Stimulated activated CD8-positive, alpha-beta memory T cell treated with anti-CD3 and anti-CD28 coated beads, Interleukin-15, amount 100 ng/mL, for 24 hours (primary cell): ENCODE results near the gene RAB3IL1.

Experiments used
- DNase-seq: peaks from one replicate; pipeline ENCODE4 v3.0.0-alpha.2; 2020; ENCODE audit warnings: low read depth

RAB3IL1 gene

GRCh38 chr11:61918938-61919704, 1.8 kb upstream of the RAB3IL1 start:
- no peak for DNase-seq

DNA sequence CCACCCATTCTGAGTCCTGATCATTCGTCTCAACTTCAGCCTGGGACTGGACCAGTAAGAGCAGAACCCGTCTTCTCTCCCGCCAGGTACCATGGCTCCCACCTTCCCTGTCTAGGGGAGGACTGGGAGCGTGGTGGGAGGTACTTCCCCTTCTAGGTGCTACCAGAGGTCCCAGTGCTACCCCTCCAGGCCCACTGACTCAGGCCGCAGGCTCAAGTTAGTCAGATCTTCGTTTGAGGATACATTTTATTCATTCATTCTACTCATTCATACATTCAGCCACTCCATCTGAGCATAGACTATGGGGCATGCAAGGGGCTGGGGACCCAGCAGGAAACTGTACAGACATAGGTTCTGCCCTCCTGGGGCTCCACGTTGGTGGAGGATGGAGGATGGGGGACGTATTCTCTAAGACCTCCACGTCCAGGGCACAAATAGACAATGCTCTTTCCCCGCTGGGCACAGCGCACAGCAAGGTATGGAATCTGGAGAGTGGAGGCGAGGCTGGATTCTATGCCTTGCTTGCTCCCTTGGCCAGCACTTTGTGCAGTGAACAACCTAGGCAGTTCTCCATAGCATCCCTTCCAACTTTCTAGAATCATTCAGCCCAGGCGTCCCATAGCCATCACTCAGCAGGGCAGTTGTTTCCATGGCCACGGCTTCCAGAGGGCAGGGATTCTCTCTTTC, 1.0 kb upstream of the RAB3IL1 start:
- no peak for DNase-seq

DNA sequence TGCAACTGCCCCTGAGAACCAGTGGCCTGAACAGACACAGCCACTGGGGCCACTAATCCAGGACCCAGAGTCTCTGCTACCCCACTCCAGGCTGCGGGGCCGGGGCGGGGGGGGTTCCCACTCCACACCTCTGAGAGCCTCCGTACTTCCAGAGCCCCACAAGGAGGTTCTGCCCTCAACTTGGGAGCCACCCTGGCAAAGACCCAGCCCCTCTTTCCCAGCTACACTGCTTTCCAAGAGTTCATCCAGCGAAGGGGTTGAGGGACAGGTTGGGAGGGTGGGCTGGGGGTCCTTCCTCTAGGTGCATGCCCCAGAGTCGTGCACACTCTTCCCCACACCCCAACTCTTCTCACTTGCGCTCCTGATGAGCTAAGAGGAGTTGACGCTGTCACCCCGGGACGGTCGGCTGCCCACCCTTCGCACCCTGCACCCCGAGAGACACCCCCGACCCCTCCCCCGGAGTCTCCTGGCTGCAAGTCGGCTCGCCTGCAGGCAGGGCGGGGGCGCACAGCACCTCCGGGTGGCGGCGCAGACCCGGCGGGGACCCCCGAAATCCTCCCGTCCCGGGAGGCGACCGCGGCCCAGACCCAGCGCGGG, 531 bp downstream of the RAB3IL1 start:
- no peak for DNase-seq

- no peak for DNase-seq
These were observed 2.7 kb downstream of the RAB3IL1 start for GRCh38 chr11:61914471-61915171.

DNA sequence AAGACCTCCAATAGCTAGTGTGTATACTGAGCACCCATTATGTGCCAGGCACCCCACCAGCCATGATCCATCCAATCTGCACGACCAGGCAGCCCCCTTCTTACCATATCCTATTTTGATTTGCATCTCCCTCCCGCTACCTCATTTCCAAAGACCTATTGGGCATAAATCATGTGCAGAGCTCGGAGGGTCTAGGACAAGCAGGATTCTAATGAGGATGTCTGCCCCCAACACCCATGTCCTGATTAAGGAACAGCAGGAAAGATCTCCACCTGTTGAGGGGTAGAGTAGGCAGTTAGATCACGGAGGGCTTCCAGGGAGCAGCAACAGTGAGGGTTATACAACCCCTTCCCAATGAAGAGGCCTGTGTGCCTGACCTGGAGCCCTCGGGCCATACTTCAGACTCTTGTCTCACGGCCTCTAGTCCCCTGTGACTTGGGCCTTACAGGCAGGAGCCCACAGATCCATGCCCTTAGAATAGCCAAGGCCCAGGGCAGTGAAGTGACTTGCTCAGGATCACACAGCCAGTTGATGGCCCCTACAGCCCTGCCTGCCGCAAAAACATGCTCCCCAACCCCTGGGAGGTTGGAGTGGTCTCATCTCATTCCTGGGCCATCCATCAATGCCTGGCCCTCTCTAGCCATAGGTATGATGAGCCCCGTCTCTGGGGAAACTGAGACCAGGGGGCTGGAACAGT, 3.5 kb downstream of the RAB3IL1 start:
- no peak for DNase-seq

DNA sequence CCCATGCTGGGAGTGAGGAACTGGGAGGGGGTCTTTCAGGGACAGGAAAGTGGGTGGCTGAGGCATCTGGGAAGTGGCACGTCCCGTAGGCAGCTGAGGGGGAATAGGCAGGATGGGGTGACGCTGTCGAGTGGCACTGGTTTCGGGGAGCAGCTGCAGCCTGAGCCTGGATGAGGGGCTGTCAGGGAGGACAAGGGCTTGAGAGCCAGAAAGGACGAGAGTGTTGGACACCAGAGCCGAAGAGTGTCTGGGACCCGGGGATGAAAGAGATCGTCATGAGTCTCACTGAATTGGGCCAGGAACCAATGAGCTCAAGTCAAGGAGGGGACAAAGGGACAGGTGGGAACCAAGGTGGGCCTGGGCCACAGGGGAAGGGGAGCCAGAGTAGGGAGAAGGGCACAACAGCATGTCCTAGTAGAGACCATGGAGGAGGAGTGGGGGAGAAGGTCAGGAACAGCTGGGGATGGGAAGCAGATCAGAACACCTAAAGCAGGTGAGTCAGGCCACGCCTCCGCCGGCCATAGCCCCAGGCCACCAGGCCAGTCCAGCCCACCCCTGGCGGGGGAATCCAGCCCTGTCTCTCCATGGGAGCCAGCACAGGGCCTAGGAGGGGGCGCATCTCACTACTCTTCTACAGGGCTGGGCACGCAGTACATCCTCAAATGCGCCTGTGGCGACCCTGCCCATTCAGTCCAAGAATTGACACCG, 4.2 kb downstream of the RAB3IL1 start:
- DNase-seq = no peak

- DNase-seq = no peak
These were observed 4.9 kb downstream of the RAB3IL1 start for GRCh38 chr11:61912530-61912898.

- no peak for DNase-seq
These were observed 5.5 kb downstream of the RAB3IL1 start for GRCh38 chr11:61911701-61912529.

GRCh38 chr11:61911128-61911700, 6.2 kb downstream of the RAB3IL1 start:
- DNase-seq = no peak

GRCh38 chr11:61910187-61911127, 6.9 kb downstream of the RAB3IL1 start:
- DNase-seq = no peak

- no peak for DNase-seq
These were observed 8.5 kb downstream of the RAB3IL1 start for GRCh38 chr11:61908730-61909316.

GRCh38 chr11:61907871-61908729, 9.3 kb downstream of the RAB3IL1 start:
- no peak for DNase-seq

GRCh38 chr11:61907282-61907681, 10.1 kb downstream of the RAB3IL1 start:
- DNase-seq = no peak

DNA sequence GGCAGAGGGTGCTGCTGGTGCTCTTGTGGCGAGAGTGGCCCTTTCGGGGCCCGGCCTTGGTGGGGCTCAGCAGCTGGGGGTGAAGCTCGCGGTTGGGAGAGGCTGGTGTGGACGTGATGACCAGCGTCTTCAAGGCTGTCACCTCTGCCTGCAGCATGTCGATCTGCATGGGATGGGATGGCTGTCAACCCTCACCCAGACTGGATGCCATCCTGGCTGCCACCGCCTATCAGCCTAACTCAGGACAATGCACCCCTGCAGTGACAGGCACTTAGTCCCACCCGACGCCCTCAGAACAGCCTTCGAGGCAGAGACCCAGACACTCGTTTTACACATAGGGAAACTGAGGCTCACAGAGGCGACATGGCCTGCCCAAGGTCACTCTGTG, 10.8 kb downstream of the RAB3IL1 start:
- DNase-seq = no peak

DNA sequence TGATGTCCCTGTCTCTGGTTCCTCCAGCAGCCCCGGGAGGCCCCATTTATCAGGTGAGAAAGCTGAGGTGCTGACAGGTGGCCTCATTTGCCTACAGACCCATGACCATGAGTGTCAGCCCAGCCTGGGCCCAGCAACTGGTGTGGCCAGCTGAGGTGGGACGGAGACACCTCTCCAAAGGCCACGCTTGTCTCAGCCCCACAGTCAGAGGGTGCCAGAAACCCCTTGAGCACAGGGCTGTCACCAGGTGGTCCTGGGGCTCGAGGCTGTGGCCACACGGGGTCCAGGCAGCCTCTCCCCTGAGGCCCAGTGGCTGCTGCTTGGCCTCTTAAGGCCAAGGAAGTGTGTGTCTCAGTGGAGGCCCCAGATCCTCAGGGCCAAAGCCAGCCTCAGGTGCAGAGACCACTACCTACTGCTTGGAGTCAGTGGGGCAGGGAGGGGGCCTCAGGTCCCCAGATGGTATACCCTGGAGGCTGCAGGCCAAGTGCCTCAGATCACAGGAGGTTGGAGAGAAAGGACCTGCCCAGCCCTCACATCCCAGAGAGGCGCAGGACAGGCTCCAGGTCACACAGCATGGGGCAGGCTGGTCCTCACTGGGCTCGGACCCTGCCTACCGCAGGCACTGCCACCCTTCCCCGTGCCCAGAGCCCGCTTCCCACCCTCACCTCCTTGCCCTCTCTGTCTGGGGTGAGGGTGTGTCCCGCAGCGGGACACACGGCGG, 11.4 kb downstream of the RAB3IL1 start:
- no peak for DNase-seq

DNA sequence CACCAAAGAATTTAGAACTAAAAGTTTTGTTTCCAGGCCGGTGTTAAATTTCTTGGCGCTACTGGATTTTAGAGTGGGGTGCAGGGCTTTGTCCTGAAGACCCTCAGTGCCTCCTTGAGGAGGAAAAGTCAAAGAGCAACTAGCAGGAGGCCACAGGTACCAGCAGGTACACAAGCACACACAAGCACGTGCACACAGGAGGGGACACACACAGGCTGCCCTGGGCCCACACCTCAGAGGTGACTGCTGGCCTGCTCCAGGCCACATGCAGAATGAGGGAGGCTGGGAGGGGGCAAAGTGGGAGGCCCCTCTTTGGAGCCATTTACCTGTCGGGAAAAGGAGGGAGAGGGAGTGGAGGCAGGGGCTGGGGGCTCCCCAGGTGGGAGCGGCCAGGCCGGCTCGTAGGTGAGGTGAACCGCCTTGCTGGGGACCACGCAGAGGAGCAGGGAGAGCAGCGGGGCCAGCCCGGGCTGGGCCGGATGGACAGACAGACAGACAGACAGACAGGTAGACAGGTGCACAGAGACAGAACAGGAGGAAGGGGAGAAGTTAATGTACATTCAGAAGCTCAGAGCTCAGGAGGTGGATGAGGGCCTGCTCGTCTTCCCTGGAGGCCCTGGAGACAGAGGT, 12.2 kb downstream of the RAB3IL1 start:
- no peak for DNase-seq
